Breast epithelium (tissue), 3 donors: ENCODE results near the gene THAP6.

Source experiments
- CTCF ChIP-seq, 3 donors: fragments of 450-650 bp; IDR thresholded peaks; one replicate each; pipeline ENCODE4 v1.5.1; 2016 to 2017; ENCODE audit warnings: antibody characterized with exemption in 3 of 3, mild to moderate bottlenecking in 3 of 3, moderate library complexity in 3 of 3
- POLR2A ChIP-seq: fragments of 450-650 bp; IDR thresholded peaks from one replicate; pipeline ENCODE4 v1.6.1; 2016; ENCODE audit warnings: antibody characterized with exemption, mild to moderate bottlenecking, moderate library complexity

DNA sequence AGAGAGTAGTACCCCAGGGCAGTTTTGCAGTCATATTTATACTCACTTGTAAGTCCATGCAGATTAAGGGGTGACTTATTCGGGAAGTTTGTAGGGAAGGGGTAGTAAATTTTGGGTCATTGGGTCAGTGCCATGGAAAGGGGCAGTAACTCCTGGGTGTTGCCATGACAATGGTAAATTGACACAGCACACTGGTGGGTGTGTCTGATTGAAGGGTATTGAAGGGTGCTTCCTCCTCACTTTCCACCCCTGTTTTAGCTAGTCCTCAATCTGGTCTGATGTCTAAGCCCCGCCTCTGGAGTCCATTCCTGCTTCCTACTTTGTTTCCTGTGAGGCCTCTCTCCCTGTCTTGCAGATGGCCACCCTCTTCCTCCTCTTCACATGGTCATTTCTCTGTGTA, 53.5 kb downstream of the THAP6 start:
- no peak for TF ChIP-seq CTCF (IDR thresholded peaks at IDR 0.05)
- TF ChIP-seq POLR2A, result no peak
